NCI-H146 (cell line): Measurements from ENCODE around the gene STX16.

Source experiments
- DNase-seq: peaks from one replicate; lab custom pipeline; 2025; lab: John Stamatoyannopoulos, UW

STX16 gene

GRCh38 chr20:58650776-58651558, at the start of gene STX16:
Gene STX16, plus strand, starts transcription at chr20:58651283. Its CDS starts 724 bp downstream, at chr20:58652007.
- DNase-seq: peak; percentile 93

- no peak for DNase-seq
Measured at GRCh38 chr20:58602124-58602523, 49.0 kb upstream of the STX16 start.

GRCh38 chr20:58603721-58604120, 47.4 kb upstream of the STX16 start:
- DNase-seq: no peak

GRCh38 chr20:58604128-58604881, 46.8 kb upstream of the STX16 start:
- no peak for DNase-seq

GRCh38 chr20:58605292-58606065, 45.6 kb upstream of the STX16 start:
- no peak for DNase-seq

GRCh38 chr20:58606184-58606583, 44.9 kb upstream of the STX16 start:
- no peak for DNase-seq

GRCh38 chr20:58608096-58608840, 42.8 kb upstream of the STX16 start:
- DNase-seq: no peak

- DNase-seq: no peak
Measured at GRCh38 chr20:58609026-58609425, 42.1 kb upstream of the STX16 start.

- no peak for DNase-seq
Measured at GRCh38 chr20:58610071-58610800, 40.8 kb upstream of the STX16 start.

GRCh38 chr20:58610811-58611210, 40.3 kb upstream of the STX16 start:
- no peak for DNase-seq

GRCh38 chr20:58611236-58612030, 39.6 kb upstream of the STX16 start:
- DNase-seq: no peak

GRCh38 chr20:58612121-58612691, 38.9 kb upstream of the STX16 start:
- DNase-seq: no peak

- DNase-seq: no peak
Measured at GRCh38 chr20:58613061-58613854, 37.8 kb upstream of the STX16 start.

GRCh38 chr20:58614366-58614765, 36.7 kb upstream of the STX16 start:
- DNase-seq: no peak

- no peak for DNase-seq
Measured at GRCh38 chr20:58614984-58615760, 35.9 kb upstream of the STX16 start.

GRCh38 chr20:58616411-58616810, 34.7 kb upstream of the STX16 start:
- DNase-seq: no peak

GRCh38 chr20:58617158-58617557, 33.9 kb upstream of the STX16 start:
- DNase-seq: no peak

GRCh38 chr20:58618351-58619076, 32.6 kb upstream of the STX16 start:
- DNase-seq: no peak
